Right atrium auricular region (tissue), 2 donors: ENCODE measurements around the gene ACVR1B. TPM values are rescaled to one million over a fixed set of nuclear protein-coding genes. Genes with fewer than 3 reads are reported as not detected.

Experiments used
- DNase-seq: peaks from one replicate; pipeline ENCODE4 v3.0.0-alpha.2; 2019; ENCODE audit warnings: low spot score
- H3K27ac ChIP-seq, 2 donors: fragments of 200-600 bp; sonication (generic); 1 replicate in 1 of 2; 2 replicates in 1 of 2; pipeline ENCODE4 v1.5.1; 2016 to 2019
- H3K27me3 ChIP-seq, 2 donors: fragments of 200-600 bp; sonication (generic); one replicate each; pipeline versions ENCODE4 v1.5.1 to v1.6.0; 2017 to 2019
- H3K36me3 ChIP-seq: fragments of 200-600 bp; sonication (generic); one replicate; pipeline ENCODE4 v1.5.1; 2016
- H3K4me1 ChIP-seq, 2 donors: fragments of 200-600 bp; sonication (generic); one replicate each; pipeline versions ENCODE4 v1.5.1 to v1.6.0; 2017 to 2019
- H3K4me3 ChIP-seq, 2 donors: fragments of 200-600 bp; sonication (generic); 1 replicate in 1 of 2; 2 replicates in 1 of 2; pipeline ENCODE4 v1.5.1; 2017 to 2019; ENCODE audit warnings: mild to moderate bottlenecking in 1 of 2, moderate library complexity in 1 of 2
- H3K9me3 ChIP-seq, 2 donors: fragments of 200-600 bp; sonication (generic); one replicate each; pipeline ENCODE4 v1.5.1; 2019
- total RNA-seq, 2 donors: library from RNA; depleted of rRNA; stranded (reverse); fragments of >200 nt; gene quantifications; one replicate each; pipeline ENCODE4 v1.1.0, GENCODE V29; 2016
- TF ChIP-seq, protein P1 (sequence below), 2 donors: fragments of 200-600 bp; sonication (generic); IDR thresholded peaks; one replicate each; pipeline ENCODE4 v1.5.1; 2019; ENCODE audit warnings: antibody characterized with exemption in 2 of 2

ACVR1B gene
- total RNA-seq, 2 donors from 2014 or later, result 8.2 to 12.5 TPM

DNA sequence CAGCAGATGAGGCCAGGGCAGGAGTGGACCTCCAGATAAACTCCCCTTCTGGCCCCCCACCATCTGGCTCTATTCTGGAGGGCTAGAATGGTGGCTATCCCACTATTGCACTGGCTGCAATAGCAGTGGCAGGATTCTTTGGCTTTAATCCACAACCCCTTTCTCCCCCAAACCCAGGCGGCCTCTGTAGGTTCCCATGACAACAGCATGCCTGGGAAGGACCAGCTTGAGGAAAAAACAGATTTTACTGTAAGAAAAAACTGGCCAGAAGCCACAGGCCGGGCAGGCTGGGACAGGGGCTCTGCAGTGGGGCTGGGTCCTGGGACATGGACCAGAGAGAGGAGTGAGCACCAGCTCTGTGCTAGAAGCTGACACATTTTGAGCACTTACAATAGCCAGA, 13.6 kb upstream of the ACVR1B start:
- H3K36me3 ChIP-seq, result no peaks in the 10 kb centered on the region
- TF ChIP-seq, protein P1, sequence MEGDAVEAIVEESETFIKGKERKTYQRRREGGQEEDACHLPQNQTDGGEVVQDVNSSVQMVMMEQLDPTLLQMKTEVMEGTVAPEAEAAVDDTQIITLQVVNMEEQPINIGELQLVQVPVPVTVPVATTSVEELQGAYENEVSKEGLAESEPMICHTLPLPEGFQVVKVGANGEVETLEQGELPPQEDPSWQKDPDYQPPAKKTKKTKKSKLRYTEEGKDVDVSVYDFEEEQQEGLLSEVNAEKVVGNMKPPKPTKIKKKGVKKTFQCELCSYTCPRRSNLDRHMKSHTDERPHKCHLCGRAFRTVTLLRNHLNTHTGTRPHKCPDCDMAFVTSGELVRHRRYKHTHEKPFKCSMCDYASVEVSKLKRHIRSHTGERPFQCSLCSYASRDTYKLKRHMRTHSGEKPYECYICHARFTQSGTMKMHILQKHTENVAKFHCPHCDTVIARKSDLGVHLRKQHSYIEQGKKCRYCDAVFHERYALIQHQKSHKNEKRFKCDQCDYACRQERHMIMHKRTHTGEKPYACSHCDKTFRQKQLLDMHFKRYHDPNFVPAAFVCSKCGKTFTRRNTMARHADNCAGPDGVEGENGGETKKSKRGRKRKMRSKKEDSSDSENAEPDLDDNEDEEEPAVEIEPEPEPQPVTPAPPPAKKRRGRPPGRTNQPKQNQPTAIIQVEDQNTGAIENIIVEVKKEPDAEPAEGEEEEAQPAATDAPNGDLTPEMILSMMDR (IDR thresholded peaks at IDR 0.05), result no peak

DNA sequence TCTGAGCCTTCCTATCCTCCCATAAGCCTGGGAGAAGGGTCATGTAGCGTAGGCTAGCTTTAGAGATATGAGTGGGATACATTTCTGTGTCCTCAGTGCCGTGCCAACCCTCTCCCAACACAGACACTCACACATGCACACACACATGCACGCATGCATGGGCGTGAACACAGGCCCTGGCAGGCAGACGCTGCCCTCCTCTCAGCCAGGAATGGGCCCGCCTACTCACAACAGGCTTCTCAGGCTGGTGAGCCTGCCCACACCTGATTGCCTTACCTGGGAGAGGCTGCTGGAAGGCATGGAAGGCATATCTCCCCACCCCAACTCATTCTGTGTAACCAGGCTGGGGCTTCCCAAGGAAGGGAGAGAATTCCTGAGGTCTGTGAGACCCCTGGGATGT, 12.8 kb upstream of the ACVR1B start:
- H3K4me1 ChIP-seq, result peaks cover 0 to 11% of the 10 kb centered on the region in 2 donors
- DNase-seq, result no peak
- no peak overlapping the region for H3K4me3 ChIP-seq
- H3K36me3 ChIP-seq, result no peaks in the 10 kb centered on the region
- TF ChIP-seq, protein P1 (IDR thresholded peaks at IDR 0.05), result no peak
- H3K9me3 ChIP-seq, result peaks cover 0 to 2% of the 10 kb centered on the region in 2 donors
- no peaks in the 10 kb centered on the region for H3K27me3 ChIP-seq
- no peak overlapping the region for H3K27ac ChIP-seq

More for the DNA sequence above, 13.6 kb upstream of the ACVR1B start:
- no peaks in the 10 kb centered on the region for H3K27me3 ChIP-seq
- no peak overlapping the region for H3K27ac ChIP-seq
- no peaks in the 10 kb centered on the region for H3K9me3 ChIP-seq
- H3K4me3 ChIP-seq, result no peak overlapping the region
- H3K4me1 ChIP-seq, result peaks cover 0 to 11% of the 10 kb centered on the region in 2 donors
- no peak for DNase-seq

DNA sequence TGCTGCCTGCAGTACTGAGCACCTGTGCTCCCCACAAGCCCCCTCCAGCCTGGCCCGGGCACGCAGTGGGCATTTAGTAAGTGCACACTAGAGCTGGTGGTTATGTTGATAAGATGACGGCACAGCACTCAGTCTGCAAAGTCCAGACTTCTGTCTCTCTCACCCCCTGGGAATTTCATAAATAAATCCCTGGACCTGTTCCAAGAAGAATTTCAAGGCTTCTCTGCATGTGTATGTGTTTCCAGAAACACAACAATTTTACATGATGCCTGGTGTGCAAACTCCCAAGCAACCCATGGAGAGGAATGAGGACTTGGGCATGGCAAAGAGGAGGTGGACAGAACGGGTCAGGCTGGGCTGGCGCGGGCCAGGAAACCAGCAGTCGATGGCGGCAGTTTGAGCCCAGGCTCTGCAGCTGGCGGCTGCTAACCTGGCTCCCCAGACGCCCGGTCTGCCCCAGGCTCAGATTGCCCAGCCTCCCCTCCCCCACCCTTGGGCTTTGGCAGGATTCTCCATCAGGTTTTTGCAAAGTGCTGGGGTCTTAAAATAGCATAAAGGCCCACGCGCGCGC, 10.4 kb upstream of the ACVR1B start:
- no peaks in the 10 kb centered on the region for H3K27me3 ChIP-seq
- TF ChIP-seq, protein P1 (IDR thresholded peaks at IDR 0.05), result no peak
- peak; percentile 52 for DNase-seq
- H3K4me3 ChIP-seq, result no peak overlapping the region
- H3K27ac ChIP-seq, result no peak overlapping the region
- H3K36me3 ChIP-seq, result no peaks in the 10 kb centered on the region
- peaks cover 0 to 11% of the 10 kb centered on the region in 2 donors for H3K4me1 ChIP-seq
- H3K9me3 ChIP-seq, result peaks cover 0 to 18% of the 10 kb centered on the region in 2 donors

DNA sequence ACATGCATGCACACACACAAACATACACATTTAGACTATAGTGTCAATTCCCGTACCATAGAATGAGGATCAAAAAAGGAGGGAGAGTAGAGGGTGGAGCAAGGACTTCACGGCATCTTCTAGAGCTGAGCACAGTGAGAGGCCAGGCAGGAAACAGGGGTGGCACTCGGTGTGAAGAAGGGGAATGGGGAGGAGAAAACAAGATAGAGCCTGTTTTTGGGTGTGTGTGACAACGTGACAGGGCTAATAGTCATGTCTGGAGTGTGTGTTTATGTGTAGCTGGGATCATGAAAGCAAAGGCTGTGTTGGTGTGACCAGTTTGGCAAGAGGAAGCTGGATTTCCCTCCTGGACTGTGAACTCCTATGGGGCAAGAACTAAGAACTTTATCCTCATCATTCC, 9.9 kb upstream of the ACVR1B start:
- no peak for DNase-seq
- TF ChIP-seq, protein P1 (IDR thresholded peaks at IDR 0.05), result no peak
- Histone ChIP-seq H3K36me3 (no peaks in the 10 kb centered on the region), H3K4me3 (no peak overlapping the region), H3K9me3 (peaks cover 0 to 18% of the 10 kb centered on the region in 2 donors), H3K4me1 (peaks cover 0 to 11% of the 10 kb centered on the region in 2 donors), H3K27me3 (no peaks in the 10 kb centered on the region), H3K27ac (no peak overlapping the region)

DNA sequence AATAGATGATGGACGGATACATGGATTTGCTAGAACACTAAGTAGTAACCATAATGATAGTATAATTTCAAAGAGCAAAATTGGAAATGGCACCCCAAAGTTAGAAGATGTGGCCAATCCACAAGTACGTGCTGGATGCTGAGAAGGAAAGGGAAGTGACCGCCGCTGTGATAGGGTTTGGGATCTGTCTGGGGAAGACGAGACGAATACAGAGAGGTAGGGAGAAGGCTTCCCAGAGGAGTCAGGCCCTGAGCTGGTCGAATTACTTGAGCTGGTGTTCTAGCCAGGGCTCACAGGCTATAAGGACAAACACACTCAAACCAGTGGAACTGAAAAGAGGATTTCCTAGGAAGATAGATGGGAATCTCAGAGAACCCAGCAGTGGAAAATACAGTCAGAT, 9.4 kb upstream of the ACVR1B start:
- no peak overlapping the region for H3K27ac ChIP-seq
- H3K4me1 ChIP-seq, result peaks cover 0 to 11% of the 10 kb centered on the region in 2 donors
- DNase-seq, result no peak
- TF ChIP-seq, protein P1 (IDR thresholded peaks at IDR 0.05), result no peak
- H3K36me3 ChIP-seq, result no peaks in the 10 kb centered on the region
- no peak overlapping the region for H3K4me3 ChIP-seq
- H3K27me3 ChIP-seq, result no peaks in the 10 kb centered on the region
- peaks cover 0 to 18% of the 10 kb centered on the region in 2 donors for H3K9me3 ChIP-seq

DNA sequence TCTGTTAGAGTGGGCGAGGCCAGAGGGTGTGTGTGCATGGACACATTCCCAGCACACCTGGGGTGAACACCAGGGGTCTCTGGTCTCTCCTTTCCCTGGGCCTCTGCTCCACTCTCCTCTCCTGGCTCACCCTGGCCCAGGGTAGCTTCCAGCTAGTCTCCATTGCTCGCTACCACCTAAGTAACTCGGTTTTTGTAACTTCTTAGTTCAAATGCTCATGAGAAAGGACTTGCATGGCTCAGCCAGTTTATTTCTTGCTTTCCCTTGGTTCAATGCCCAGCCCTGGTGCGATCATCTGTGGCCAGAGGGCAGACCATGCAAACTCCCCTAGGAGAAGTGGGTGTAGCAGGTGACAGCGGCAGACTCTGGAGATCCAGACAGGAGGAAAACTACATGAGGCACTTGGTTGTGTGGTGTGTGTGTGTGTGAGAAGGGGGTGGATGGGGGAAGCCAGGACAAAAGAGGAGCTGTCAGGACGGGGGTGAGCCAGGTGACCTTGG, 8.9 kb upstream of the ACVR1B start:
- H3K4me1 ChIP-seq, result peaks cover 0 to 11% of the 10 kb centered on the region in 2 donors
- no peak overlapping the region for H3K27ac ChIP-seq
- peaks cover 0 to 18% of the 10 kb centered on the region in 2 donors for H3K9me3 ChIP-seq
- TF ChIP-seq, protein P1 (IDR thresholded peaks at IDR 0.05), result no peak
- no peak overlapping the region for H3K4me3 ChIP-seq
- no peaks in the 10 kb centered on the region for H3K27me3 ChIP-seq
- H3K36me3 ChIP-seq, result no peaks in the 10 kb centered on the region
- peak; percentile 23 for DNase-seq
